Thoracic aorta (tissue), 2 donors: ENCODE data around the gene BICC1. TPM values are rescaled to one million over a fixed set of nuclear protein-coding genes. Genes with fewer than 3 reads are reported as not detected.

Source experiments
- ATAC-seq: fragments of 150-250 bp; one replicate; pipeline ENCODE4 v1.8.0; 2017; ENCODE audit warnings: low read depth; ENCODE audit not compliant: insufficient number of reproducible peaks, low FRiP score
- DNase-seq: peaks from one replicate; pipeline ENCODE4 v3.0.0-alpha.2; 2020; ENCODE audit warnings: low spot score
- H3K27ac ChIP-seq, 2 donors: fragments of 200-600 bp; sonication (generic); 1 replicate in 1 of 2; 2 replicates in 1 of 2; pipeline ENCODE4 v1.5.1; 2016; ENCODE audit warnings: mild to moderate bottlenecking in 2 of 2, moderate library complexity in 2 of 2
- H3K27me3 ChIP-seq: fragments of 200-600 bp; sonication (generic); replicated peaks from 2 replicates; pipeline ENCODE4 v1.6.0; 2016; ENCODE audit warnings: mild to moderate bottlenecking; ENCODE audit not compliant: insufficient read depth
- H3K36me3 ChIP-seq: fragments of 200-600 bp; sonication (generic); one replicate; pipeline ENCODE4 v1.5.1; 2016
- H3K4me1 ChIP-seq, 2 donors: fragments of 200-600 bp; sonication (generic); 1 replicate in 1 of 2; 2 replicates in 1 of 2; pipeline versions ENCODE4 v1.5.1 to v1.6.0; 2016; ENCODE audit warnings: low read depth in 2 of 2, mild to moderate bottlenecking in 1 of 2; ENCODE audit not compliant: control insufficient read depth in 1 of 2
- H3K4me3 ChIP-seq: fragments of 200-600 bp; sonication (generic); 2 replicates; pipeline ENCODE4 v1.5.1; 2016; ENCODE audit warnings: mild to moderate bottlenecking
- H3K9me3 ChIP-seq: fragments of 200-600 bp; sonication (generic); 2 replicates; pipeline ENCODE4 v1.5.1; 2016
- total RNA-seq, 2 donors: library from RNA; depleted of rRNA; stranded (reverse); fragments of >200 nt; gene quantifications; one replicate each; pipeline versions ENCODE4 v1.1.0 to v1.2.3, GENCODE V29; 2016
- TF ChIP-seq, protein P1 (sequence below): fragments of 200-600 bp; sonication (generic); IDR thresholded peaks from one replicate; pipeline ENCODE4 v1.5.1; 2019; ENCODE audit warnings: antibody characterized with exemption

The BICC1 gene
- total RNA-seq, 2 donors from 2014 or later: 20.4 to 28.1 TPM

DNA sequence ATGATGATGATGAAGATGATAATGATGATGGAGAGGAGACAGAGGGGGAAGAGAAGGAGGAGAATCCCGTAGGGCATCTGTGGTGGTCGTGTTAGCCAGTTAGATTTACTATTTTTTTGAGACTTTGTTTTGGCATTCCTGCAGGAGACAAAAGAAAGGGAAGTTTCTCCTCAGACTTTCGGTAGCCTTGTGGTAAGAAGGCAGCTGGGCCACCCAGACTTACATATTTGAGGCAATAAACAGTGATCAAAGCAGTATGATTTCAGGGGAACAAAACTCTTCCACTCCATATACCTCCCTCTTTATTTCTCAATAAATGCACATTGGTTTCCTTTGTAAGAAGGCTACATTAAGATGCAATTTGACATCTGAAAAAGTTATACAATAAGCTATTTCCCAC, 32.4 kb upstream of the BICC1 start:
- ATAC-seq: no peak
- Histone ChIP-seq H3K27ac (no peak overlapping the region), H3K36me3 (no peaks in the 10 kb centered on the region), H3K4me3 (no peak overlapping the region), H3K27me3 (no peaks in the 10 kb centered on the region), H3K4me1 (peaks cover 25 to 26% of the 10 kb centered on the region in 2 donors), H3K9me3 (no peaks in the 10 kb centered on the region)
- TF ChIP-seq, protein P1, sequence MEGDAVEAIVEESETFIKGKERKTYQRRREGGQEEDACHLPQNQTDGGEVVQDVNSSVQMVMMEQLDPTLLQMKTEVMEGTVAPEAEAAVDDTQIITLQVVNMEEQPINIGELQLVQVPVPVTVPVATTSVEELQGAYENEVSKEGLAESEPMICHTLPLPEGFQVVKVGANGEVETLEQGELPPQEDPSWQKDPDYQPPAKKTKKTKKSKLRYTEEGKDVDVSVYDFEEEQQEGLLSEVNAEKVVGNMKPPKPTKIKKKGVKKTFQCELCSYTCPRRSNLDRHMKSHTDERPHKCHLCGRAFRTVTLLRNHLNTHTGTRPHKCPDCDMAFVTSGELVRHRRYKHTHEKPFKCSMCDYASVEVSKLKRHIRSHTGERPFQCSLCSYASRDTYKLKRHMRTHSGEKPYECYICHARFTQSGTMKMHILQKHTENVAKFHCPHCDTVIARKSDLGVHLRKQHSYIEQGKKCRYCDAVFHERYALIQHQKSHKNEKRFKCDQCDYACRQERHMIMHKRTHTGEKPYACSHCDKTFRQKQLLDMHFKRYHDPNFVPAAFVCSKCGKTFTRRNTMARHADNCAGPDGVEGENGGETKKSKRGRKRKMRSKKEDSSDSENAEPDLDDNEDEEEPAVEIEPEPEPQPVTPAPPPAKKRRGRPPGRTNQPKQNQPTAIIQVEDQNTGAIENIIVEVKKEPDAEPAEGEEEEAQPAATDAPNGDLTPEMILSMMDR: no peak
- DNase-seq: no peak

DNA sequence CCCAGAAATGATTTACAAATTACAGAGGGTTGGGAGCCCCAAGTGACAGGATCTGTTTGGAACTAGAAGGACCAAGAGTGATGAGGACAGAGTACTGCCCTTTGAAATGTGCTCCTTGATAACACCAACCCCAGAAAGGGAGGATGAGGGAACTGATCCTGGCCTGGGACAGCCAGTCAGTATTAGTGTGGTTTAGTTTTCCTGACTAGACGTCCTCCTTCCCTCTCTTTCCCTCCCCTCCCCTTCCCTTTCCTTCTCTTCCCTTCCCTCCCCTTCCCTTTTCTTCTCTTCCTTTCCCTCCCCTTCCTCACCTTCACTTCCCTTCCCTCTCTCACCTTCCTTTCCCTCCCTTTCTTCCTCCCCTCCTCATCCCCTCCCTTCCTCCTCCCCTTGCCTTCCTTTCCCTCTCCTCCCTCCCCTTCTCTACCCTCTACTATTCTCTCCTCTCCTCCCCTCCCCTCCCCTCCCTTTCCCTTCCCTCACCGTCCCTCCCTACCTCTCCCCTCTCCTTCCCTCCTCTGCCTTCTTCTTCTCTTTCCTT, 31.0 kb upstream of the BICC1 start:
- H3K36me3 ChIP-seq: no peaks in the 10 kb centered on the region
- no peak for ATAC-seq
- peaks cover 20 to 22% of the 10 kb centered on the region in 2 donors for H3K4me1 ChIP-seq
- DNase-seq: no peak
- no peak overlapping the region for H3K27ac ChIP-seq
- TF ChIP-seq, protein P1: no peak
- no peaks in the 10 kb centered on the region for H3K27me3 ChIP-seq
- no peak overlapping the region for H3K4me3 ChIP-seq
- no peaks in the 10 kb centered on the region for H3K9me3 ChIP-seq

DNA sequence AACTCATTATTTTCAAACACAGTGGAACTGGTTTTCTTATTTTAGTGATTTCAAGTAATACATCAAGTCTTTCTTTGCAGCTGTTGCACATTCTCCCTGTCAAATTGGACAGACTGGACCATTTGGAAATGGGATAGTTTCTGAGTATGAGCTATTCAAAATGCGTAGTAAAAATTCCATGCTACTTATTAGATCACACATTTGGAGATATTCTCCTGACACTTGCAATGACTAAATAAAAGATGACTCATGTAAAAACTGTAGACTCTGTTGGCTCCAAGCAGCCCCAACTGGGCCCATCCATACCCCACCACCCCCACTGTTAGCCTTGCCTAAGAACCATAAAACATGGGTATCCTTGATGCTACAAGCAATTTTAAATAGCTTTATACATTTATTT, 25.9 kb upstream of the BICC1 start:
- TF ChIP-seq, protein P1: no peak
- no peaks in the 10 kb centered on the region for H3K36me3 ChIP-seq
- H3K27ac ChIP-seq: peak overlapping the region in 1 of 2 donors; percentile 9
- ATAC-seq (no peak), DNase-seq (no peak)
- peaks cover 8 to 9% of the 10 kb centered on the region in 2 donors for H3K4me1 ChIP-seq
- H3K4me3 ChIP-seq: no peak overlapping the region
- H3K9me3 ChIP-seq: no peaks in the 10 kb centered on the region
- H3K27me3 ChIP-seq: peaks cover 6% of the 10 kb centered on the region

DNA sequence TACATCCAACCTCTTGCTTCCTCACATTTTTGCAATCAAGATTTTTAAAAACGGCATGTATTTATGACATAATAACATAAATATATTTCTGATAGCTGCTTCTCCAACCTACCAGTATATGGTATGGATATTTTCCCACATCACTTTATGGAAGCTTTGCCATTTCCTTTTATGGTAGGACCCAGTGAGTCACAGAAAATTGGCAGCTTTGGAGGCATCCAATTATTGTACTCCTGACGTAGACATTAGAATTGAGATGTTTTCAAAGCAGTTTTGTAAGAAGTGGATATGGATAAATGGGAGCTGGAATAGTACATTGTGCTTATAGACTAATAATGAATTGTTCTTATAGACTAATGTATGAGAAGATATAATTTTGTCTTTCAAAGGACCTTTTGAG, 23.8 kb upstream of the BICC1 start:
- H3K27ac ChIP-seq: no peak overlapping the region
- peaks cover 8 to 9% of the 10 kb centered on the region in 2 donors for H3K4me1 ChIP-seq
- no peaks in the 10 kb centered on the region for H3K36me3 ChIP-seq
- peaks cover 6% of the 10 kb centered on the region for H3K27me3 ChIP-seq
- DNase-seq (no peak), ATAC-seq (no peak)
- no peaks in the 10 kb centered on the region for H3K9me3 ChIP-seq
- H3K4me3 ChIP-seq: no peak overlapping the region
- TF ChIP-seq, protein P1: no peak

DNA sequence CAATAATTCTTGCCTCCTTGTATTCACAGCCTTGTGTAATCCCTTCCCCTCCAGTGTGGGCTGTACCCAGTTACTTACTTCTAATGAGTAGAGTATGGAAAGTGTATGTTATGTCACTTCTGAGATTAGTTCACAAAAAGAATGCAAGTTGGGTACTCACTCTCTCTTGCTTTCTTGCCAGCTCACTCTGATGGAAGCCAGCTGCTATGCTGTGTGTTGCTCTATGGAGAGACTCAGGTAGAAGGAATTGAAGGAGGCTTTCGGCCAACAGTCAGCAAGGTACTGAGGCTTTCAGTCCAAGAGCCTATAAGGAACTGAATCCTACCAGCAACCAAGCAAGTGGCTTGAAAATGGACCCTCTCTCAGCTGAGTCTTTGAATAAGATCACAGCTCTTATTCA, 9.7 kb upstream of the BICC1 start:
- H3K36me3 ChIP-seq: no peaks in the 10 kb centered on the region
- TF ChIP-seq, protein P1: no peak
- no peaks in the 10 kb centered on the region for H3K9me3 ChIP-seq
- no peak for ATAC-seq
- H3K27me3 ChIP-seq: no peaks in the 10 kb centered on the region
- H3K4me3 ChIP-seq: no peak overlapping the region
- H3K4me1 ChIP-seq: no peaks in the 10 kb centered on the region
- H3K27ac ChIP-seq: no peak overlapping the region
- DNase-seq: no peak
